Esophagus mucosa (tissue), 1 donor: ENCODE data around the gene ACY1. TPM values are rescaled to one million over a fixed set of nuclear protein-coding genes. Genes with fewer than 3 reads are reported as not detected.

Source experiments
- ATAC-seq: fragments of 200-7000 bp; cut with Tn5 transposase; one replicate; pipeline ENCODE4 v1.9.1; 2020
- total RNA-seq: library from RNA; stranded (reverse); gene quantifications from one replicate; pipeline ENCODE4 v1.2.4, GENCODE V29; 2023
- donor health status: DM: yes; HTN: yes; CAD: no.

ACY1 gene
- total RNA-seq, 1 donor from 2014 or later, result 27.4 TPM

GRCh38 chr3:51963951-51964451, 19.3 kb upstream of the ACY1 start:
- no peak for ATAC-seq

GRCh38 chr3:51964521-51964920, 18.8 kb upstream of the ACY1 start:
- no peak for ATAC-seq

DNA sequence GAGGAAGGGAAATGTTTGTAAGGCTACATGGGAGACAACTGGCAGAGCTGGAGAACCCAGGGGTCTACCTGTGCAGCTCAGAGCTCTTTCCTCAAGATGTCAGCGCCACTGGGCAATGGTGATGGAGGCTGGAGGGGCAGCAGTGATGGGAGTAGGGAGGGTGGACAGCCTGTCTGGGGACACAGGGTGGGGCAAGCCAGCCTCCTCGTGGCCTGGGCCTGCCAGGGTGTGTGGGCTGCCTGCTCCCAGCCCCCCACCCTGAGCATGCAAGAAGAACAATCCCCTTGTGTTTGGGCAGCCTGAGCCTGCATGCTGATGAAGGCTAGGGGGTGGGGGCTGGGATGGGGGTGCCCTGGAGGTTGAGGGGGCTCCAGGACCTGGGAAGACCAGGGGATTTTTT, 17.3 kb upstream of the ACY1 start:
- ATAC-seq, result no peak

- ATAC-seq, result no peak
Observed at GRCh38 chr3:51966486-51966885, 16.8 kb upstream of the ACY1 start.

DNA sequence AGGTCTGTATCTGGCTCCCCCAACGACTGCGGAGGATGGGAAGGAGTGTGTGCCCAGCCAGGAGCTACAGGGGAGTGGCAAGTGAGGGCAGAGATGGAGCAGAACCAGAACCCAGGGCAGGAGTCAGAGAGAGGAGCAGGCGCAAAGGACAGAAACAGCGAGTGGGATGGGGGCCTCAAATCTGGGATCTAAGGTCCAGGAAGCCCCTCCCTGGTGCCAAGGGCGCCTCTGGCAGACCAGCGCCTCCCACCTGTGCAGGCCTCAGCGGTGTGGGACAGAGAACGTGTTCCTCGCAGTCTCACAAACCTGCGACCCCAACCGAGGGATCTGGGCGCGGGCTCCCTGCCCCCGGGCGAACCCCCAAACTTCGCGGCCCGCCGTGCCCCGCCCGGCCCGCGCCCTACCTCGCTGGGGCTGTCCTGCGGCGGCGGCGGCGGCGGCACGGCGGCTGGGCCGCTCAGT, 16.4 kb upstream of the ACY1 start:
- ATAC-seq, result peak; percentile 45

DNA sequence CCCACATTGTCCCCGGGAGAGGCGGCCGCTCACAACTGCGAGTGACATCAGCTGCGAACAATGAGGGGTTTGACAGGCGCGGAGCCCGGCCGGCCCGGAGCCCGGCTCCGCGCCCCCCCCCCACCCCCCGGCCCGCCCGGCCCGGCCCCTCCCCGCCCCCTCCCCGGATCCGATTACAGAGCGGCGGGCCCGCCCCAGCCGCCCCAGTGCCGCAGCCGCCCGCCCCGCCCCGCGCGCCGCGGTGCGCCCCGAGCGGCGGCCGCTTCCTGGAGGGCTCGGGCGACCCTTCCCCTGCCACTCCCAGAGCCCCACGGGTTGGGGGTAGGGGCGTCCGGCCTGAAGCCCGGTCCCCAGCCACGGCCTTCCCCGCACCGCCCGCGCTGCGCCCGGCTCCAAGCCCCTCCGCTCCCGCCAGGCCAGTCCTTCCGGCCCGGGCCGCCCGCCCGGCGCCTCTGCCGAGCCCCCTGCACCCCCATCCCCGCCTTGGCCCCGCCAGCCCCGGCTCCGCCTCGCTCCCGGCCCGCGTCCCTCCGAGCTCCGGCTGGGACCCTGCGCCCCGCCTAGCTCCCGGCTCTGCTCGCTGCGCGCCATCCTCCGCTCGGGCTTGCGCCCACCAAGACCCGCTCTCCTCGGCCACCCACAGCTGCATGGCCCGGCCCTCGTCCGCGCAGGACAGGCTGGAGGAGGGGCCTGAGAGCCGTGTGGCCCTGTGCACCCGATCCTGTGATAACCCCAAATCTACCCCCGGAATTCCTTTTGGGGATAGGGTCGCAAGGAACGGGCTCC, 15.8 kb upstream of the ACY1 start, which contains the start of gene PCBP4:
Gene PCBP4, minus strand, starts transcription at position 71 of the 786 bp plus-strand sequence. CDS start 6,214 bp downstream, outside the sequence.
- peak; percentile 41 for ATAC-seq

GRCh38 chr3:51968170-51968775, 15.1 kb upstream of the ACY1 start:
- ATAC-seq, result no peak

DNA sequence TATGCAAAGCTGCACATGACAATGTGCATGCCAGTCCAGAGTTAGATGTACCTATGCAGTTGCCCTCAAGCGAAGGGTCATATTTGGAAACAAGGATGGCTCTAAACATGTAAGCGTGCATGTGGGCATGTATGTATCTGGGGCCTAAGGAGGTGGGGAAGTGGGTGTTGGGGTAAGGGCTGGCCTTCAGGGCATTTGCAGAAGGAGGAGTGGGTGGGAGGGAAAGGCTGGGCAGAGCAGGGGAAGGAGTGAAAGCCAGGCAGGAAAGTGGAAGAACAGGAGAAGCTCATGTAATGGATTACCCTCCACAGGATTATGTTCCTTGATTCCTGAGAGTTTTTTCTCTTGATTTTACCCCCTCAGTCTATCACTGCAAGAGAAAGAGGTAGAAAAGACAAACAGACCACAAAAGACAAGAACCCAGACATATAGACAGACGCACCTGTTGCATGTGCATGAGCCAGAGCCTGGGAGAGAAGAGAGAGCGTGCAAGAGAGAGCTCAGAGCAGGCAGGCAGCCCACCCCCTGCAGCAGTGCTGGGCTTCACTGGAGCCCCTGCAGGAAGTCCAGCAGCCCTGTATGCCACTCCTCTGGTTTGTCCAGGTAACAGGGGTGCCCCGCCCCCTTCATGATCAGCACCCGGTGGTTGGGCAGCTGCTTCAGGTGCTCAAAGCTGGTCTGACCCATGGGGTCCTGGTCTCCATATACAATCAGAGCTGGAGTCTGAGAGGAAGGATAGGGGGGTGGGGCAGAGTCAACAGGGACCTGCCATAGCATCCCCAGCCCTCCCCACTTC, 14.3 kb upstream of the ACY1 start:
- no peak for ATAC-seq

DNA sequence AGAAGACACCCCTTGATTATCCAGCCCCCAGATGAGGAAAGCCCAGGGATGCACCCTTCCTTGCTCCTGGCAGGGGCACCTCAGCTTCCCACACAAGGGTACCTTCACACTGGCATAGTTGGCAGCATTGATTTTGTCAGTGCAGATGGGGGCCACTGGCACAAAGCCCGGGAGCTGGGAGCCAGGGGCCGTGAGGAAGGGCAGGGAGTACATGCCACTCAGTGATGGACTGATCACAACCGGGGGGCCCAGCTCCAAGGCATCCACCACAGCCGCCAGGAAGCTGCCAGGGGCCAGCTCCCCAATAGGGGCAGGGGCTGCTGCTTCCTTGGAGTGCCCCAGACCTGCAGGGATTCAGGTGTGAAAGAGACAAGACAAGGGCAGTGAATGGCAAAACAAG, 13.5 kb upstream of the ACY1 start:
- no peak for ATAC-seq

DNA sequence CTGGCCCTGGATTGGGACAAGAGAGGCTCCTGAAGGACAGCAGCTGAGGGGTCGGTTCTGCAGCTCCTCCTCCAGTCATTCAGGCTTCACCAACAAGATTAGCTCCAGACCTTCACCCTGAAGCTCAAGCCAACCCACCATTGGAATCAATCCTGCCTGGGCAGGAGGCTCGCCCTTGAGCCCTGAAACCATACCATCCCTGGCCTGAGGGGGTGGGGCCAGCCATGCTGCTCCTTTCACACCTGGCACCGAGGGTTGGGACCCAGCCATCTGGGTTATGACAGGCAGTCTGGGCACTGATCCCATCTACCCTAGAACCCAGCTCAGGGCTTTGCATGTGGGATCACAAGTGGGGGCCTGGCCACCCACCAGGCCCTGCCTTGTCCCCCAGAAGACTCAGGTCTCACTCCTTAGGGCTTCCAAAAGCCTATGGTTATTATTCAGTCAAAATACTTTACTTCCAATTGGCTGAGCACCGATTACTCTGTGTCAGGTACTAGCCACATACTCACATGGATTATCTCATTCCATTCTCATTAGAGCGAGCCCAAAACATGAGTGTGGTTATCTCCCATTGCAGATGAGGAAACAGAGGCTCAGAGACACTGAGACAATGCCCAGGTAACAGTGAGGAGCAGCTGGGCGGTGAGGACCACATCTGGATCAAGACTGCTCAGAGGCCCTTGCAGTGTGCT, 12.6 kb upstream of the ACY1 start:
- no peak for ATAC-seq

DNA sequence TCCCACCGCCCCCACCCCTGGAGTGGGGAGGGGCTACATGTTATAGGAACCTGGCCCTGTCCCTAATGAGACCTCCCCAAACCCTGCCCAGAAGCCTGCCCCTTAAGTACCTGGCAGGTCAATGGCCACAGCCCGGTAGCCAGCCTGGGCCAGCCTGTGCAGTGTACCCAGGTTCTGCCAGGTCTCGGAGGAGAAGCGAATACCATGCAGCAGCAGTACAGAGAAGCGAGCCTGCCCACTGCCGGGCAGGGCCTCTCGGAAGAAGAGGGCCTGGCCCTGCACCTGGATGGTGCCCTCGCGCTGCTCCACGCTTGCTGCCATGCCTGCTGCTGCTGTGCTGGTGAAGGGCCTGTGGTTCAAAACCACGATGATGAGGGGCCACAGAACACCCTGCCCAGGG, 12.0 kb upstream of the ACY1 start:
- no peak for ATAC-seq

- ATAC-seq, result peak; percentile 26
Observed at GRCh38 chr3:51974277-51974962, 8.9 kb upstream of the ACY1 start.

GRCh38 chr3:51974963-51975851, 8.1 kb upstream of the ACY1 start, which contains the start of gene ABHD14A:
Gene ABHD14A (plus strand): TSS chr3:51975064. CDS start chr3:51975136, 72 bp downstream.
- ATAC-seq, result peak; percentile 73

- ATAC-seq, result no peak
Observed at GRCh38 chr3:51975852-51976549, 7.3 kb upstream of the ACY1 start.

DNA sequence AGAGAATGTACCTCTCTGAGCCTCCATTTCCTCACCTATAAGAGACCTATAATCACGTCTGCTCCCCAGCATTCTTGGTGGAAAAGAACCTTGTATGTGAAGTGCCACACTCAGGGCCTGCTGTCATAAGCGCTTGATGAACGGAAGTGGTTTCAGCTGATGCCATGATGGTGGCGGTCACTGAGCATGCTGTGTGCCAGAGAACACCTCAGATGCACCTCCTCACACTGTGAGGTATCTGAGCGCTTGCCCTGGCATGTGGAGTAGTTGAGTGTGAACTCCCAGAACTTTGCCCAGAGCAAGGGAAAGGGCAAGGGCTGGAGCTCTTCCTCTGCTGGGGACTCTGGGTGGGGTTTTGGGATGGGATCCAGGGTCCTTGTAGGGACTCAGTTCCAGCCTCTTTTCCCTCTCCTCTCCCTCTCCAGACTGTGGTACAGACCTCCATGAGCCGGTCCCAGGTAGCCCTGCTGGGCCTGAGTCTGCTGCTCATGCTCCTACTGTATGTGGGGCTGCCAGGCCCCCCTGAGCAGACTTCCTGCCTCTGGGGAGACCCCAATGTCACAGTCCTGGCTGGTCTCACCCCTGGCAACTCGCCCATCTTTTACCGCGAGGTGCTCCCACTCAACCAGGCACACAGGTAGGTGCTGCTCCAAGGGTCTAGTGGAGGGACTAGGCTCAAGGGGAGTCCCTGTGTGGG, 5.7 kb upstream of the ACY1 start:
- ATAC-seq, result peak; percentile 14

GRCh38 chr3:51978143-51978502, 5.2 kb upstream of the ACY1 start:
- ATAC-seq, result no peak

DNA sequence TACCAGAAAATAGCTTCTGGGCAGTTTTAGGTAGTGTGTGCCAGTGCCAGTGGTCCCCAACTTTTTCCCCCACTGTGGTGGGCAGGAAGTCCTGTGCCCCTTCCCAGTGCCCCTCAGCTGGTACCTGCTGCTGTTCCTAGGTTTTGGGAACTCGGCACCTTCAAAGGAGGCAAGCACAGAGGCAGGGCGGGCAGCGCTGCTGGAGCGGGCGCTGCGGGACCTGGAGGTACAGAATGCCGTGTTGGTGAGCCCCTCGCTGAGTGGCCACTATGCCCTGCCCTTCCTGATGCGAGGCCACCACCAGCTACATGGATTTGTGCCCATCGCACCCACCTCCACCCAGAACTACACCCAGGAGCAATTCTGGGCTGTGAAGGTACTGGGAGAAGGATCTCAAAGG, 3.1 kb upstream of the ACY1 start:
- ATAC-seq, result no peak

- peak; percentile 23 for ATAC-seq
Observed at GRCh38 chr3:51982352-51982837, 940 bp upstream of the ACY1 start.

GRCh38 chr3:51983578-51984268, 388 bp downstream of the ACY1 start:
- no peak for ATAC-seq
